IPS-NIHi11 (cell line): ENCODE results near the gene CNOT6L.
"Not testable (repeated sequence)": the region's sequence is repeated elsewhere in the genome, so short reads cannot be mapped to it uniquely, and the experiment has no call there.

Experiments used
- DNase-seq: peaks from one replicate; pipeline ENCODE4 v3.0.0; 2012; ENCODE audit warnings: mixed read lengths, low spot score

Gene CNOT6L

GRCh38 chr4:77818602-77819403, at the start of gene CNOT6L:
TSS of gene CNOT6L (minus strand) at chr4:77819368. CDS start at chr4:77819308, 60 bp downstream.
- peak; percentile 72 for DNase-seq

GRCh38 chr4:77865259-77865658, 46.1 kb upstream of the CNOT6L start:
- DNase-seq: no peak

- DNase-seq: not testable (repeated sequence)
These were observed 44.2 kb upstream of the CNOT6L start for GRCh38 chr4:77863341-77863740.

- peak; percentile 84 for DNase-seq
These were observed 43.5 kb upstream of the CNOT6L start, which contains the start of gene MRPL1 for GRCh38 chr4:77862478-77863216. TSS of gene MRPL1 (plus strand) at chr4:77862830. CDS start at chr4:77862849, 19 bp downstream.

- DNase-seq: no peak
These were observed 42.3 kb upstream of the CNOT6L start for GRCh38 chr4:77861495-77861894.

- DNase-seq: no peak
These were observed 40.1 kb upstream of the CNOT6L start for GRCh38 chr4:77859256-77859655.

- DNase-seq: no peak
These were observed 37.0 kb upstream of the CNOT6L start for GRCh38 chr4:77856152-77856551.

- no peak for DNase-seq
These were observed 35.4 kb upstream of the CNOT6L start for GRCh38 chr4:77854431-77855111.

GRCh38 chr4:77852892-77853495, 33.8 kb upstream of the CNOT6L start:
- DNase-seq: no peak

- no peak for DNase-seq
These were observed 30.3 kb upstream of the CNOT6L start for GRCh38 chr4:77849278-77849965.

GRCh38 chr4:77848508-77848907, 29.3 kb upstream of the CNOT6L start:
- no peak for DNase-seq

GRCh38 chr4:77845929-77846328, 26.8 kb upstream of the CNOT6L start:
- DNase-seq: no peak

- DNase-seq: no peak
These were observed 26.2 kb upstream of the CNOT6L start for GRCh38 chr4:77845400-77845799.

- no peak for DNase-seq
These were observed 25.2 kb upstream of the CNOT6L start for GRCh38 chr4:77844363-77844762.

- DNase-seq: no peak
These were observed 24.5 kb upstream of the CNOT6L start for GRCh38 chr4:77843628-77844027.

- DNase-seq: no peak
These were observed 15.2 kb upstream of the CNOT6L start for GRCh38 chr4:77834403-77834802.

GRCh38 chr4:77833126-77833724, 14.1 kb upstream of the CNOT6L start:
- no peak for DNase-seq

GRCh38 chr4:77827343-77827742, 8.2 kb upstream of the CNOT6L start:
- no peak for DNase-seq

- DNase-seq: no peak
These were observed 7.1 kb upstream of the CNOT6L start for GRCh38 chr4:77826275-77826674.

GRCh38 chr4:77821775-77822174, 2.6 kb upstream of the CNOT6L start:
- DNase-seq: no peak
